Suprapubic skin (tissue), 4 donors: Measurements from ENCODE around the gene USF2.

Experiments
- CTCF ChIP-seq, 2 donors: fragments of 200-600 bp in 1 of 2; fragments of 450-650 bp in 1 of 2; sonication (generic) in 1 of 2; IDR thresholded peaks; one replicate each; pipeline ENCODE4 v1.5.1; 2016 to 2019; ENCODE audit warnings: antibody characterized with exemption in 2 of 2, mild to moderate bottlenecking in 1 of 2, moderate library complexity in 1 of 2
- EP300 ChIP-seq: sonication (generic); formaldehyde crosslinking; IDR thresholded peaks from one replicate; pipeline ENCODE4 v1.6.1; 2017; ENCODE audit warnings: antibody characterized with exemption
- POLR2A ChIP-seq, 2 donors: fragments of 450-650 bp; IDR thresholded peaks; one replicate each; pipeline ENCODE4 v1.6.1; 2017; ENCODE audit warnings: antibody characterized with exemption in 2 of 2, mild to moderate bottlenecking in 2 of 2, moderate library complexity in 2 of 2
- POLR2AphosphoS5 ChIP-seq, 3 donors: sonication (generic); formaldehyde crosslinking; IDR thresholded peaks; one replicate each; pipeline ENCODE4 v1.6.1; 2017; ENCODE audit warnings: antibody characterized with exemption in 3 of 3

GRCh38 chr19:35226748-35227147, 42.0 kb upstream of the USF2 start:
- TF ChIP-seq CTCF (IDR thresholded peaks at IDR 0.05) (no peak), POLR2A (IDR thresholded peaks at IDR 0.05) (no peak), EP300 (no peak), POLR2AphosphoS5 (IDR thresholded peaks at IDR 0.05) (no peak)
